ENCODE results near the gene FOXP2.

The FOXP2 gene

GRCh38 chr7:114660126-114660486, 245.5 kb downstream of the FOXP2 start:
- no peak overlapping the region for H3K4me2 ChIP-seq (ENCODE audit: insufficient read depth, low read length)
- DNase-seq, result no peak

DNA sequence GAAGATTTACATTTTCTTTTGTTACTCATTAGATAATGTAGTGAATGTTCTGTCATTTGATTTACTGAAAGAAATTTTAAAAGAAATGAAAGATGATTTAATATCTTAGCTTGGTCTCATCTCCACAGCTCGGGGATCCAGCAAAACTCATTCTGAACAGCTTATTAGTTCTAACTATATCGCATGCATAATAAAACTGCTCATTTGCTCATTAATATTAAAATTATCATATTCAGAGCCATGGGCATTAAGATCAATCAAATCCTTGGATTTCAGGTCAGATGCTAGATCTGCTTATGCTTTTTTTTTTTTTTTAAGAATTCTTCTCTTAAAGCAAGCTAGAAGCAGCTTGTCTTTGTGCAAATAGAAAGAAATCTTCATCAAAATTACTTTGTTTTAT, 246.1 kb downstream of the FOXP2 start:
- Histone ChIP-seq H3K4me2 (ENCODE audit: insufficient read depth, low read length) (no peak overlapping the region), H3K27ac (ENCODE audit: low read length) (no peak overlapping the region), H3K27me3 (ENCODE audit: insufficient read depth, low read length, poor library complexity) (no peaks in the 10 kb centered on the region), H3K79me2 (ENCODE audit: insufficient read depth, low read length) (no peaks in the 10 kb centered on the region), H4K20me1 (ENCODE audit: insufficient read depth, low read length) (no peaks in the 10 kb centered on the region), H3K9ac (ENCODE audit: low read depth, low read length) (no peak overlapping the region), H3K4me3 (ENCODE audit: low read depth in 1 of 2, low read length in 2 of 2) (no peak overlapping the region), H3K36me3 (ENCODE audit: insufficient read depth, low read length) (no peaks in the 10 kb centered on the region), H3K9me3 (ENCODE audit: insufficient read depth, low read length, severe bottlenecking) (no peaks in the 10 kb centered on the region), H2AFZ (ENCODE audit: low read depth, low read length) (no peak overlapping the region), H3K4me1 (ENCODE audit: insufficient read depth, low read length) (no peaks in the 10 kb centered on the region)
- no peak for ATAC-seq (ENCODE audit: insufficient read depth, low read depth)
- TF ChIP-seq CTCF (IDR thresholded peaks at IDR 0.05; ENCODE audit: borderline replicate concordance, extremely low read depth, low read length, poor library complexity, severe bottlenecking) (no peak), EZH2 (IDR thresholded peaks at IDR 0.05; ENCODE audit: borderline replicate concordance, low read depth, low read length, severe bottlenecking) (no peak)
- DNase-seq, result no peak

More at GRCh38 chr7:114660126-114660486, 245.5 kb downstream of the FOXP2 start:
- H3K4me1 ChIP-seq (ENCODE audit: insufficient read depth, low read length), result no peaks in the 10 kb centered on the region
- no peaks in the 10 kb centered on the region for H3K9me3 ChIP-seq (ENCODE audit: insufficient read depth, low read length, severe bottlenecking)
- no peaks in the 10 kb centered on the region for H3K27me3 ChIP-seq (ENCODE audit: insufficient read depth, low read length, poor library complexity)
- H3K27ac ChIP-seq (ENCODE audit: low read length), result no peak overlapping the region
- H4K20me1 ChIP-seq (ENCODE audit: insufficient read depth, low read length), result no peaks in the 10 kb centered on the region
- no peak for TF ChIP-seq EZH2 (IDR thresholded peaks at IDR 0.05; ENCODE audit: borderline replicate concordance, low read depth, low read length, severe bottlenecking)
- no peak for TF ChIP-seq CTCF (IDR thresholded peaks at IDR 0.05; ENCODE audit: borderline replicate concordance, extremely low read depth, low read length, poor library complexity, severe bottlenecking)
- H3K4me3 ChIP-seq (ENCODE audit: low read depth in 1 of 2, low read length in 2 of 2), result no peak overlapping the region
- no peaks in the 10 kb centered on the region for H3K36me3 ChIP-seq (ENCODE audit: insufficient read depth, low read length)
- H3K9ac ChIP-seq (ENCODE audit: low read depth, low read length), result no peak overlapping the region
- H2AFZ ChIP-seq (ENCODE audit: low read depth, low read length), result no peak overlapping the region
- ATAC-seq (ENCODE audit: insufficient read depth, low read depth), result no peak
- no peaks in the 10 kb centered on the region for H3K79me2 ChIP-seq (ENCODE audit: insufficient read depth, low read length)

- H3K4me3 ChIP-seq (ENCODE audit: low read depth in 1 of 2, low read length in 2 of 2), result no peak overlapping the region
- no peak for TF ChIP-seq EZH2 (IDR thresholded peaks at IDR 0.05; ENCODE audit: borderline replicate concordance, low read depth, low read length, severe bottlenecking)
- no peak for TF ChIP-seq CTCF (IDR thresholded peaks at IDR 0.05; ENCODE audit: borderline replicate concordance, extremely low read depth, low read length, poor library complexity, severe bottlenecking)
- no peak for ATAC-seq (ENCODE audit: insufficient read depth, low read depth)
- no peaks in the 10 kb centered on the region for H3K79me2 ChIP-seq (ENCODE audit: insufficient read depth, low read length)
- DNase-seq, result no peak
- H3K27ac ChIP-seq (ENCODE audit: low read length), result no peak overlapping the region
- no peaks in the 10 kb centered on the region for H3K4me1 ChIP-seq (ENCODE audit: insufficient read depth, low read length)
- no peaks in the 10 kb centered on the region for H3K9me3 ChIP-seq (ENCODE audit: insufficient read depth, low read length, severe bottlenecking)
- H3K27me3 ChIP-seq (ENCODE audit: insufficient read depth, low read length, poor library complexity), result no peaks in the 10 kb centered on the region
- H3K36me3 ChIP-seq (ENCODE audit: insufficient read depth, low read length), result no peaks in the 10 kb centered on the region
- H3K9ac ChIP-seq (ENCODE audit: low read depth, low read length), result no peak overlapping the region
- H2AFZ ChIP-seq (ENCODE audit: low read depth, low read length), result 0 out of 2 replicates have a peak overlapping the region, but pooled peaks have one; percentile 13
- no peak overlapping the region for H3K4me2 ChIP-seq (ENCODE audit: insufficient read depth, low read length)
- no peaks in the 10 kb centered on the region for H4K20me1 ChIP-seq (ENCODE audit: insufficient read depth, low read length)
Observed at GRCh38 chr7:114662002-114662677, 247.5 kb downstream of the FOXP2 start.
